Medulla oblongata (tissue), 1 donor: Measurements from ENCODE around the gene CCL19.

Source experiments
- DNase-seq: peaks from one replicate; pipeline ENCODE4 v3.0.0-alpha.2; 2015; ENCODE audit errors: extremely low spot score

The CCL19 gene

DNA sequence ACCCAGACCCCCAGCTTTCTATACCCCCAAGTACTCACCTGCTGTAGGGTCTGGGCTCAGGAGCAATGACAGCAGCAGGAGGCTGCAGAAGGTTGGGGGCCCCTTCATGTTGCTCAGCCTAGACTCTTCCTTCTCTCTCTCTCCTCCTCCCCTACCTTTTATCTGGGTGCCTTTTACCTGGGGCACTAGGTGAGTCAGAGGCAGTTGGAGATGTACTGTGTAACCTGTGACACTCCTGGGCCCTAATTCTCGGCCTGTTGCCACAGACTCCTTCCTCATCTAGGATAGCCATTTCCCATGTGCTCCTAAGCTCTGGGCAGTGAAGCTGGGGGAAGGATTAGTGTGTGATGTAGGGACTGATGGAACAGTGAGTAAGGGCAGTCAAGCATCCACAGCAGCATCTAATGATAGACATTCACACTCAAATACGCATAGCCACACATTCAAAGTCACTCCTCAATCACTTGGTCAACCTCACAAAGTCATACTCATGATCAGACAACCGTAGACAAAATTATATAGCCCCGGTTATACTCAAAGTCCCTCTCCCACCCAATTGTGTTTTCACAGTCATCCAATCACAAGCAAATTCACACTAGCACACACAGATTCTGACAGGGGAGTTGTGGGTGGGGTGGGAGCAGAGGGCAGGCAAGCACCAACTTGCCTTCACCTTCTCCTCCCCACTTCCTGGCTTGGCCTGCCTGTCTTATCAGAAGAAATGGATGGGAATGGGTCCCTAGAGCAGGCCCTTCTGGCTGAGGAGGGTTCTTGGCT is 28.4 kb downstream of the CCL19 start, which contains the start of gene CCL27:
Gene CCL27 (minus strand): TSS at position 132 of the 777 bp plus-strand sequence. CDS start 24 bp downstream, at position 108.
- DNase-seq = no peak

GRCh38 chr9:34659592-34660253 is 31.4 kb downstream of the CCL19 start:
- DNase-seq = no peak

GRCh38 chr9:34658461-34658860 is 32.6 kb downstream of the CCL19 start:
- no peak for DNase-seq

DNA sequence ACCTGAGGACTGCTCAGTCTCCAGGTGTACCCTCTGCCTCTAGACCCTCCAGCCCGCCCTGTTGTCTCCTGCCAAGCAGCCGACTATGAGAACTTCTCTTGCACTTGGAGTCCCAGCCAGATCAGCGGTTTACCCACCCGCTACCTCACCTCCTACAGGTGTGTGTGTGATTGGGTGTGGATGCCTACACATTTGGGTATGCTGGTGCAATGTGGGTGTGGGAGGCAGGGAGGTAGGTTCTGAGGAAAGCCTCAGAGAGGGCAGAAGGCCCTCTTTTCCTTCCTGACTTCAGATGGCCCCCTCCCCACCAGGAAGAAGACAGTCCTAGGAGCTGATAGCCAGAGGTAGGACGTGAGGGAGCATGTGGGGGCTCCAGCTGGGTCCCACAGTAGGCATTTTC is 34.1 kb downstream of the CCL19 start:
- no peak for DNase-seq

DNA sequence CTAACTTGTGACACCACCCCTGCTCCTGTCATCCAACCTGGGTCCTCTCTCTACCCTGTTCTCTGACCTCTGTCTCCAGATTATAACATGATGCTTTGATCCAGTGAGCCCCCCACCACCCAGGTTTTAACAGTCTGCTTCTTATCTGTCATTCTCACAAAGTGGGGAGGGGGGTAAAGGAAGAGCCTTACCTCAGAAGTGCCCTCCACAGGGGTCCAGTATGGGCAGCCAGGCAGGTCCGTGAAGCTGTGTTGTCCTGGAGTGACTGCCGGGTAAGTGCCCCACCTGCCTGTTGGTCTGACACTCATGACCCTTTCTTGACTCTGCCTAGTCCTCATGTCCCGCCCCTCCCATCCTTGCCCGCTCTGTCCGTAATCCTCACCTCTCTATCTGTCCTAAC is 35.7 kb downstream of the CCL19 start:
- no peak for DNase-seq

DNA sequence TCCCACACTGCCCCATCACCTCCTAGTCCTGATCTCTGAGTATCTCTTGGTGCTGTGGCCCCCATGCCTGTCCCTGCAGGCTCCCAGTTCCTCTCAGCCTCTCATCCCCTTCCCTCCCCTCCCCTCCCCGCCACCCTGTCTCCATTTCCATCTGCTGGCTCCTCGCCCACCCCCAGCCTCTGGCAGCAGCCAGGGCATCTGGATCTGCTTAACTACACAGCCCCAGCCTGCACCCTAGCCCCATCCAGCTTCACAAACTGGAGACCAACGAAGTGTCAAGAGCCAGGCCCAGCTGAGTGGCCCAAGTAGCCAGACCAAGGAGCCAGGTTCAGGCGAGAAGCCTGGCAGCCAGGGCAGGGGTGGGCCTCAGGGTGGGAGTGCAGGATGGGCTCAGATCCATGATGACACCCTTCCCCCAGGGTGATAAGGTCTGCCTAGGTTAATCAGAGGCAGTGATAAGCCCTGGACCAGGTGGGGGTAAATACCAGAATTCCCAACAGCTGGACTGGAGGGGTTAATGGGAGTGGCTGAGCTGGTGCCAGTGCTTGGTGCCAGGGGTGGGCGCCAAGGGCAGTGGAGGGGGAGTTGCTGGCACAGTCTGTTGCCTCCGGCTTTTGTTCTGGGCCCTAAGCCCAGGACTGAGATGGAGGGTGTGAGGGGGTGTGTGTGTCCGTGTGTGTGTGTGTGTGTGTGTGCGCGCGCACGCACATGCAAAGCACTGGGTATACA is 36.6 kb downstream of the CCL19 start:
- peak; percentile 76 for DNase-seq

- peak; percentile 47 for DNase-seq
These were observed 37.7 kb downstream of the CCL19 start for GRCh38 chr9:34653151-34654072.

- no peak for DNase-seq
These were observed 38.5 kb downstream of the CCL19 start for GRCh38 chr9:34652602-34653000.

GRCh38 chr9:34651876-34652601 is 39.0 kb downstream of the CCL19 start, which contains the start of gene IL11RA:
TSS of gene IL11RA (plus strand) at chr9:34652185. CDS start at chr9:34655218, 3,033 bp downstream.
- peak; percentile 95 for DNase-seq

DNA sequence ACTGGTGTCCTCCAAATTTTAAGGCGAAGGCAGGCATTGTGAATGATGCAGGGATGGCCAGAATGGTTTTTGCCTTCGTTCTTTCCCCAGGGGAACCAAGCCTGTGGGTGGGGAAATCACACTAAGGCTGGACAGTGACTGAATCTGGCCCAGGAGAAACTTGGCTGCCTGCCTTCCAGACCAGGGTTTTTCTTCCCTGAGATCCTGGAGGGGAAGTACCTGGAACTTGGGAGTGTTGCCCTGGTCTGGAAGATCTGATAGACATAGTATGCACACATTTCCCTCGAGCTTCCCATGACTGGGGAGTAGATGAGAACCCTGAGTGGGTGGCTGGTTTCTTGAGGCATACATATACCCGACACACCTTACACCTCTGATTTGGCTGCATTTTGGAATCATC is 39.8 kb downstream of the CCL19 start:
- DNase-seq = peak; percentile 45

- peak; percentile 52 for DNase-seq
These were observed 40.3 kb downstream of the CCL19 start for GRCh38 chr9:34650816-34651215.

DNA sequence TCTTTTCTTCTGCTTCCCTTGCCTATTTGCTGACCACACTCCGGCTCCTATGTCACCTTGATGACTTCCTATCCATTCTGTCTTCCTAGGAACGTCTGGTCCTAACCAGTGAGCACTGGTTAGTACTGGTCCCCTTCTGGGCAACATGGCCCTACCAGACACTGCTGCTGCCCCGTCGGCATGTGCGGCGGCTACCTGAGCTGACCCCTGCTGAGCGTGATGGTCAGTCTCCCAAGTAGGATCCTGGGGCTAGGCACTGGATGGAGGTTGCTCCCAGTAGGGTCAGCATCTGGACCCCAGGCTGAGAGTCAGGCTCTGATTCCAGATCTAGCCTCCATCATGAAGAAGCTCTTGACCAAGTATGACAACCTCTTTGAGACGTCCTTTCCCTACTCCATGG is 42.4 kb downstream of the CCL19 start:
- no peak for DNase-seq

- no peak for DNase-seq
These were observed 43.4 kb downstream of the CCL19 start for GRCh38 chr9:34647651-34648050.

DNA sequence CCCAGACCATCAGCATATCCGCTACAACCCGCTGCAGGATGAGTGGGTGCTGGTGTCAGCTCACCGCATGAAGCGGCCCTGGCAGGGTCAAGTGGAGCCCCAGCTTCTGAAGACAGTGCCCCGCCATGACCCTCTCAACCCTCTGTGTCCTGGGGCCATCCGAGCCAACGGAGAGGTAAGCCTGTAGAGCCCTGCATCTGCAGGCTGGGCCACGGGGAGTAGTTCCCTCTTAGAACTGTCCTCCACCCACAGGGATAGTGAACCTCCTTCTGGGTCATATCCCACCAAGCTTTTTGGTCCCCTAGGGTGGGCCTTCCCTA is 44.0 kb downstream of the CCL19 start:
- DNase-seq = no peak

GRCh38 chr9:34646211-34647083 is 44.6 kb downstream of the CCL19 start, which contains the start of gene GALT:
TSS of gene GALT (plus strand) at chr9:34646675. CDS start at chr9:34646705, 30 bp downstream.
- DNase-seq = peak; percentile 91

- no peak for DNase-seq
These were observed 46.2 kb downstream of the CCL19 start for GRCh38 chr9:34644766-34645314.

DNA sequence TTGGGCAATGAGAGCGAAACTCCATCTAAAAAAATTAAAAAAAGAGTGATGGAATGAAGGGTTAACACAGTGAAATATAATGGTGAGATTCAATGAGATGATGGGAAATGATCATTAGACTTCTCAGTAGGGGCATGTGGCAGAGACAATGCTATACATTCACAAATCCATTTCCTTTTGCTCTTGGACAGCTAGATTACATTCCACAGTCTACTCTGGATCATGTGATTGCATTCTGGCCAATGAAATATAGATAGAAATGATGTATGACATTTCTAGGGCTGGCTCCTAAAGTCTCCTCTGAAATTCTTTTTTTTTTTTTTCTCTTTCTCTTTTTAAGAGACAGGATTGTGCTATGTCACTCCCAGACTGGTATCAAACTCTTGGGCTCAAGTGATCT is 48.4 kb downstream of the CCL19 start:
- DNase-seq = no peak
